ENCODE data around the gene CES1.

DNA sequence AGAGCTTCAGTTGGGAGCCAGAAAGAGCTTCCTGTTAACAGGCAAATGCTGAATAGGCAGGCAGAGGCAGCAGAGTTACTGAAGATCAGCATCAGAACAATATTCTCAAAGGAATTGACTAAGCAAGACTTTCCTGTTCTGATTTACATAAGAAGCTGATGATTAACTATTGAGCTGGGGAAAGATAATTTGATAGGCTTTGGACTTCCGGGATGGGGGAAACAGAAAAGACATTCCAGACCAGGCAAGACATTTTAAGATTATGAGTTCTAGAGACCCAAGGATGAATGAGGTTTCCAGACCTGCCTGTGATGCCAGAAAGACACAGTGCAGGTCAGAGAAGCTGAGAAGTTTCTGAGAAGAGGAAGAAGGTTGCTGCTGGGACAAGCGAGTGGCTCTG lies 42.4 kb upstream of the CES1 start, which contains the start of gene CES5A:
- TF ChIP-seq, protein P1, sequence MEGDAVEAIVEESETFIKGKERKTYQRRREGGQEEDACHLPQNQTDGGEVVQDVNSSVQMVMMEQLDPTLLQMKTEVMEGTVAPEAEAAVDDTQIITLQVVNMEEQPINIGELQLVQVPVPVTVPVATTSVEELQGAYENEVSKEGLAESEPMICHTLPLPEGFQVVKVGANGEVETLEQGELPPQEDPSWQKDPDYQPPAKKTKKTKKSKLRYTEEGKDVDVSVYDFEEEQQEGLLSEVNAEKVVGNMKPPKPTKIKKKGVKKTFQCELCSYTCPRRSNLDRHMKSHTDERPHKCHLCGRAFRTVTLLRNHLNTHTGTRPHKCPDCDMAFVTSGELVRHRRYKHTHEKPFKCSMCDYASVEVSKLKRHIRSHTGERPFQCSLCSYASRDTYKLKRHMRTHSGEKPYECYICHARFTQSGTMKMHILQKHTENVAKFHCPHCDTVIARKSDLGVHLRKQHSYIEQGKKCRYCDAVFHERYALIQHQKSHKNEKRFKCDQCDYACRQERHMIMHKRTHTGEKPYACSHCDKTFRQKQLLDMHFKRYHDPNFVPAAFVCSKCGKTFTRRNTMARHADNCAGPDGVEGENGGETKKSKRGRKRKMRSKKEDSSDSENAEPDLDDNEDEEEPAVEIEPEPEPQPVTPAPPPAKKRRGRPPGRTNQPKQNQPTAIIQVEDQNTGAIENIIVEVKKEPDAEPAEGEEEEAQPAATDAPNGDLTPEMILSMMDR (IDR thresholded peaks at IDR 0.05; ENCODE audit: insufficient read depth, low read length, poor library complexity, severe bottlenecking): no peak
- no peak for TF ChIP-seq EZH2phosphoT487 (conservative IDR thresholded peaks at IDR 0.05; ENCODE audit: low read length)
